NCI-H2029 (cell line): ENCODE measurements around the gene MX1.

ENCODE experiments used
- DNase-seq: peaks from one replicate; lab custom pipeline; 2025; lab: John Stamatoyannopoulos, UW

MX1 gene

GRCh38 chr21:41425954-41426675 lies at the start of gene MX1:
Gene MX1 (plus strand): TSS chr21:41426239. CDS start chr21:41432071, 5,832 bp downstream.
- DNase-seq = peak; percentile 71

GRCh38 chr21:41377715-41378114 lies 48.3 kb upstream of the MX1 start:
- DNase-seq = no peak

- DNase-seq = no peak
These were observed 47.2 kb upstream of the MX1 start for GRCh38 chr21:41378849-41379248.

GRCh38 chr21:41379901-41380300 lies 46.1 kb upstream of the MX1 start:
- DNase-seq = no peak

GRCh38 chr21:41381731-41382130 lies 44.3 kb upstream of the MX1 start:
- no peak for DNase-seq

- no peak for DNase-seq
These were observed 38.8 kb upstream of the MX1 start for GRCh38 chr21:41387042-41387819.

- no peak for DNase-seq
These were observed 38.2 kb upstream of the MX1 start for GRCh38 chr21:41387824-41388223.

- DNase-seq = no peak
These were observed 37.8 kb upstream of the MX1 start for GRCh38 chr21:41388259-41388658.

GRCh38 chr21:41390043-41390639 lies 35.9 kb upstream of the MX1 start:
- DNase-seq = no peak

- no peak for DNase-seq
These were observed 32.1 kb upstream of the MX1 start for GRCh38 chr21:41393876-41394465.

- DNase-seq = no peak
These were observed 29.4 kb upstream of the MX1 start for GRCh38 chr21:41396558-41397075.

- no peak for DNase-seq
These were observed 28.6 kb upstream of the MX1 start for GRCh38 chr21:41397471-41397891.

- no peak for DNase-seq
These were observed 27.8 kb upstream of the MX1 start for GRCh38 chr21:41398251-41398650.

- no peak for DNase-seq
These were observed 27.2 kb upstream of the MX1 start for GRCh38 chr21:41398831-41399230.

- DNase-seq = no peak
These were observed 26.7 kb upstream of the MX1 start for GRCh38 chr21:41399246-41399800.

- DNase-seq = no peak
These were observed 23.8 kb upstream of the MX1 start for GRCh38 chr21:41402231-41402630.

- DNase-seq = no peak
These were observed 23.2 kb upstream of the MX1 start for GRCh38 chr21:41402796-41403195.

GRCh38 chr21:41403331-41403730 lies 22.7 kb upstream of the MX1 start:
- DNase-seq = no peak

- no peak for DNase-seq
These were observed 22.1 kb upstream of the MX1 start for GRCh38 chr21:41403966-41404365.

- DNase-seq = no peak
These were observed 20.7 kb upstream of the MX1 start for GRCh38 chr21:41405321-41405720.

GRCh38 chr21:41406340-41406739 lies 19.7 kb upstream of the MX1 start:
- DNase-seq = no peak
